ENCODE results near the gene TBCD.

Gene TBCD

DNA sequence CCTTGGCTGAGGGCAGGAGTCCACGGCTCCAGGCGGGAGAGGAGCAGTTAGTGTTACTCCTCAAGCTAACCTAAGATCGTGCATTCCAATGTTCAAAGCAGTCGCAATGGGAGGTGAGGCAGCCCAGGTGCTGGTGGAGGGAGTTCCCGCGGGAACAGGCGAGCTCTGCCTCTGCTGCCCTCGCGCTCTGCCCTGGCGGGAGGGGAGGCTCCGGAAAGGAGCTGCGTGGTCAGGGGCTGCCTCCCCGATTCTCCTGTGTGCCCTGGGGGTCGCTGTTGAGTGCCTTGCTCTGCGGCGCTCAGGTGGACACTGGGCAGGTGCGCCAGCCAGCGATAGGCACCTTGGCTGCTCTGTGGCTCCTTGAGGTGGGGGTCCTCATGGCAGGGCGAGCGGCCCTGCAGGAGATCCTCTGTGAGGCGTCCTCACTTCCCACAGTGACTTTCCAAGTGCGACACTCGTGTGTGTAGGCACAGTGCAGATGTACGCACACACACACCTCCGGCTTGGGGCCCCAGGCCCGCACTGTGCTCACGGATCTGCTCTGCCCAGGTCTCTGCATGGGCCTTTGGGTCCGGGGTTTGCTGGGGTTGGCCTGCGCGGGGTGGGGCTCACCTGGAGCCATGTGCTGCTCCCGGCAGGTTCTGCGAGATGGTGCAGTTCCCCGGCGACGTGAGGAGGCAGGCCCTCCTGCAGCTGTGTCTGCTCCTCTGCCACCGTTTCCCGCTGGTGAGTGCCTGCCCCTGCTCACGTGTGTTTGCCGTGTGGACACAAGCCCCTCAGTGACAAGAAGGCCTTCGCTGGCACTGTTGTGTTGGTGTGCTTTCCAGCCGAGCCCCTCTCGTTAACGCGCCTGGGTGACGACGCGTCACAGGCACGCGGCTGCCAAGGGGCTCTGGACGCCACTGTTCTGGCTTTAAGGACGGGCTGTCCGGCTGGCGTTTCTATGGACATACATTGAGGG, 185.8 kb downstream of the TBCD start:
- DNase-seq (ENCODE audit: low read depth in 2 of 2), result no peak

DNA sequence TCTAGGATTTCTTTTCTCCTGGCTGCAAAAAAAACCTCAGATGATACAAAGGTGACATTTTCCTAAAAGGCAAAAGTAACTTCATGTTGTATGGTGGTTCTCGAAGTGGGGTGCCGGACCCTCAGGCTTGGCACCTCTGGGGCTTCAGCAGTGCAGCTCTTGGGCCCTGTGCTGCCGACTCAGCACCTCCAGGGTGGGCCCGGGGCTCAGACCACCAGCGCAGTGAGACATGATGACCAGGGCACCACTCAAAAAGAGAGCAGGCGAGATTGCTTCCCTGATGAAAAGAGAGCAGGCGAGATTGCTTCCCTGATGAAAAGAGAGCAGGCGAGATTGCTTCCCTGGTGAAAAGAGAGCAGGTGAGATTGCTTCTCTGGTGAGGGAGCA, 186.6 kb downstream of the TBCD start:
- DNase-seq (ENCODE audit: low read depth in 2 of 2), result no peak

DNA sequence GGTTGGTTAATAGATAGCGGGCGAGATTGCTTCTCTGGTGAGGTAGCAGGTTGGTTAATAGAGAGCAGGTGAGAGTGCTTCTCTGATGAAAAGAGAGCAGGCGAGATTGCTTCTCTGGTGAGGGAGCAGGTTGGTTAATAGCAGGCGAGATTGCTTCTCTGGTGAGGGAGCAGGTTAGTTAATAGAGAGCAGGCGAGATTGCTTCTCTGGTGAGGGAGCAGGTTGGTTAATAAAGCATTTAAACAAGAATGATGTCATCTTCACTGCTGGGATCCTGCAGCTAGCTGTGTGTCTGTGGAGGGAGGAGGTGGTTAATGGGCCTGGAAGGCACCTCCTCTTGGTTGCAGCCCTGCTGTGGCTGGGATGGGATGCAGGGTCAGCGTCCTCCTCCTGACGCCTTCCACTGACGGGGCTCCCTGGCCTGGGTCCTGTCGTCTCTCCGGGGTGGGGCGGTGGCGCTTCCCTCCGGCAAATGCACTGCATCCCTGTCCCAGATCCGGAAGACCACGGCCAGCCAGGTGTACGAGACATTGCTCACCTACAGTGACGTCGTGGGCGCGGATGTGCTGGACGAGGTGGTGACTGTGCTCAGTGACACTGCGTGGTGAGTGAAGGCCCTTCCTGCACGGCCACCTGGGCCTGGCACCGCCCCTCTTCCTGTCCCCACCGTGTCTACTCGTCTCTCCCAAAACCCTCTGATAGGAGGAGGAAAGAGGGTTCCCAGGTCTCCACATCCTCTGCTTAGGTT, 187.2 kb downstream of the TBCD start:
- no peak for DNase-seq (ENCODE audit: low read depth in 2 of 2)

DNA sequence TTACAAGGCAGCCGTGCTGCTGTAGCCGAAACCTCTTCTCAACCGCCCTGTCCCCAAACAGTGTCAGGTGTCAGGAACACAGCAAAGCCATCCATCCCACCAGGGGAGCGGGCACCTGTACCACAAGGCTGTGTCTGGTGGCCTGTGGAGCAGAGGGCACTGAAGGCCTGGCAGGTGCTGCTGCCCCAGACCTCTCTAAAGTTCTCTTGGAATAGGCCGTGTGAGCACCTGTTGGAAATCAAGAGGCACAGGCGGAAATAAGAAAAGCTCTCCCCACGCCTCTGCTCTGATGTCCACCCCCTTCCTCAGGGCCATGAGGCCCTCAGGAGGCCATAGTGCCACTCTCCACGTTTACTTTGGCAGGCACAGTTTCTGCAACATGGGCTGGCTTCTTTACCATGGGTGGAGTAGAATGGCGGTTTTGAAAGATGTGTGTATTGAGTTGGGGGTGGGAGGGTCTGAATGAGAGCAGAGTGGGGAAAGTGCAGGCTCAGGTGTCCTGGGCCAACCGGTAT, 187.8 kb downstream of the TBCD start:
- no peak for DNase-seq (ENCODE audit: low read depth in 2 of 2)

DNA sequence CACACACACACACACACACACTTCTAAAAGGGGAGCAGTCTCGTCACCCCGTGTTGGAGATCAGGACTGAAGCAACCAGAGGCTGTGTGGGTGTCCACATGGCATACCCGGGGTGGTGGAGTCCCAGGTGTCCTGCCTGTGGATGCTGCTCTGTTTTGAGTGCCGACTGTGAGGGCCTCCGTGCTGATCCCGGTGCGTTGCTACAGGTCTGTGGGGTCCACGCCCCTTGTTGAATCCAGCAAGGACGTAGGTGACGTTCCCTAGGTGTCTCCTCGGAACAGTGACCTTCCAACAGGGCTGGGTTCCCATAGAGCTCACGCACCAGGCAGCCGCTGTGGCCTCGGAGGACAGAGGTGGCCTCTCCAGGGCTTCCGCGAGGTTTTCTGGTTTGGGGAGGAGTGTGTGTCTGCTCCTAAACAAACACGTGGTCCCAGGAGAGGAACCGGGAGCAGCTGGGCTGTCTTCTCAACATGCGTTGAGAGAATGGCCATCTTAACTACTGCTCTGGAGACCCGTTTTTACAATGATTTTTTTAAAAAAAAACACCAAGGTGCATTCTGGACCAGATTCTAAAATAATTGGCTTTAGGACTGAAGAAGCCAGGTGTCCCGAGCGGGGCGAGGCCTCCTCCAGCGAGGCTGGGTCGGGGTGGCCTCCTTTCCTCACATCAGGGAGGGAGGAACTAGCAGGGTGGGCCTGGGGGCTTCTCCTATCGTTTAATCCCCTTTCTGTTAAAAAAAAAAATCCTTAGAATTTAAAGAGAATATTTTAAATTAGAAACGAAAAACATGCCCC, 188.6 kb downstream of the TBCD start:
- DNase-seq (ENCODE audit: low read depth in 2 of 2), result no peak

DNA sequence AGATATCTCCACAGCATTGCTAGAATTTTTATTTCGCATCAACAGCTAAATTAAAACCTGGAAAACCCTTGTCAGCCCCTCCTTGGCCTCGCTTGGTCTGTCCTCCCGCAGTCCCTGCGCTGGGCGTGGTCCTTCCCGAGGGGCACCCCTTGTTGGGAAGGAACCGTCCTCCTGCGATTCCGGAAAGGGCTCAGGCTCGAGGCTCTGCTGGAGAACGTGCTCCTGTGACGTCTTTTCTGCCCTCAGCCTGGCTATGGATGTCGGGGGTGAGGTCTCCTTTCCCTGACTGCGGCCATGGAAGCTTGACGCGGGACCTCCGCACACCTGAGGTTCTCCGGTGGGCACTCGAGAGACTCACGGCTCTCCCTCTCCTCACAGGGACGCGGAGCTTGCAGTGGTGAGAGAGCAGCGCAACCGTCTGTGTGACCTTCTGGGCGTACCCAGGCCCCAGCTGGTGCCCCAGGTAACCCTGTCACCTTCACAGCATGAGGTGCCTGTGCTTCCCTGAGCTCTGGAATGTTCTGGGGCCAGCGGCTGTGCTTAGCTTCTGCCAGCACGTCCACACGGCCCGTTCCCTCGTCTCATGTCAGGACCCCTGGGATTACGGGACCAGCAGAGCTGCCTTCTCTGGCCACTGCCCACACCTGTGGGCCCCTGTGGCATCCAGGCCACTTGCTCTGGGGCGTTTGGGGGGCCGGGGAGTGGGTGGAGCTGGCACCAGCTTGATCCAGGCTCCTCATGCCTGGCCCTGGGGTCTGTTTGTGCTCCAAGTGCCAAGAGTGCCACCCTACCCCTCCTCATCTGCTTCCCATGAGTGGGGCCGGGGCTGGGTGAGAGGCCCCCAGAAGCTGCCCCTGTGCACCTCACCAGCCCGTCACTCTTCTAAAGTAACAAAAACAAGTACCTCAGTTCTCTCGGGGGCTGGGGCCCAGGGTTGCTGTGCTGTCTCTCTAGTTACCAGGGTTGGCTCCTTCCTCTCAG, 189.4 kb downstream of the TBCD start:
- no peak for DNase-seq (ENCODE audit: low read depth in 2 of 2)

DNA sequence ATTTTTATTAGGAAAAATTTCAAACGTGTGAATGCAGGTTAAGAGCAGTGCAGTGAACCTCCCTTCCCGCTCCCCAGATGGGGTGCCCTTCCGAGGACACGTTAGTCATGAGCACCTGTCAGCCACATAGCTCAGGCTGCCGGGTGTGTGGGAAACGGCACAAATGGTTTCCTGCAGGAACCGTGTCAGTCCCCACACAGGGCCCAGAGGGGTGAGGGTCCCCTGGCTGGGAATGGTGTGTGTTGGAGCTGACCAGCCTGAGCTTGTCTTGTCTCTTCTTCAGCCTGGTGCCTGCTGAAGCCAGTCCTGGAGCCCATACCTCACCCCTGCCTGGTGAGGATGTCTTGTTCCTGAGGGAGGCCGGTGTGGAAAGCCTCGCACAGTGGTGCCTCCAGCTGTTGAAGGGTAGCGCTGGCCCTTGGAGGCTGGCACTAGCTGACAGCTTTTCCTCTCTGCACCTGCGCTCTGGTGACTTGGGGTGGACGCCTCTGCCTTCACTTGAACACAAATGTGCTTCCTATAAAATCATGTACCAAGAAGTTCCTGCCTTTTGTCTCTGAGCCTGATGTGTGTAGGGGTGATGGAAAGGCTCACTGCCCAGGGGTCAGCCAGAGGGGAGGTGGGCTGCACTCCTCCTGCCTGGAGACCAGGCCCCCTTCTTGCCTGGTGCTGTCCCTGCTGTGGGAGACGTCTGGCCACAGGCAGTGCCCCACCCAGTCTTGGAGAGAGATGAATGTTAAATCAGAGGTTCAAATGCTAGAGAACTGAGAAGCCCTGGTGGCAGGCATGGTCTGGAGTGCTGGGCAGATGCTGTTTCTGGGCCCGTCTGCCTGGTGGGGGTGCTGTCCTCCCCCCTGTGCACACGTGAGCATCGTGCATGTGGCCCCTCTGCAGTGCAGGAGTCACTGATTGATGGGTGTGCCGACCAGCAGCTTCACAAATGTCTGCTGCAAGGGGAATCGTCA, 190.6 kb downstream of the TBCD start:
- DNase-seq (ENCODE audit: low read depth in 2 of 2), result no peak

DNA sequence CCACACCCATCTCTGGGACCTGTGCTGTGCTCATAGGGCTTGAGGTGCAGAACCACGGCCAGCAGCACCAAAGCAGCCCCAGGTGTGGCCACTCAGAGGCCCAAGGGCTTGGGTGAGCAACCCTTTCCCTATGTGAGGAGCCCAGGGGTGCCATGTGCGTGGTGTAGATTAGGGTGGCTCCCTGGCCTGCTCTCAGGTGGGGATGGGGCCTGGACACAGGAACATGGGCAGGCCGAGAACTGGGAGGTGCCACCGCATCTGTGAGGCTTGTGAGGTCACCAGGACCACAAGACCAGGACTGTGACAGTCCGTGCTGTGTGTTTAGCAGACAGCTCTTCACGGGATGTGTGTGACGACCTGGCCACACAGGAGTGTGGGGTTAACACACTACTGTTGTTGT, 191.5 kb downstream of the TBCD start:
- DNase-seq (ENCODE audit: low read depth in 2 of 2), result no peak

DNA sequence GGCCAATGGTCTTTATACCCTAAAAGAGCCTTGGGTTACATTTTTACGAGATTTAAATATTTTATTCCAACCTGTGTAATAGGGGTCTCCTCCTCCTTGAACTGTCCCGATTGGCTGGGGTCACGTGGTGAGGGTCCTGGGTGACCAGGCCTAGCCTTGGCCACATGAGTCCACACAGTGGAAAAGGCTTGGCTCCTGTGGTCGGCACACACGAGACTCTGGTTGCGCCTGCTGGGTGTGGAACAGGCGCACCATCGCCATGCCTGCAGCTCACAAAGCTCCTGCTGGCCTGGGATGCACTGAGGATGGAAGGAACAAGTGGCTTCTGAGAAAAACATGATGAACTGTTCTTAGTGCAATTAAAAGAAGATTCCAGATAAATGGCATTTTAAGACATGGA, 191.9 kb downstream of the TBCD start:
- no peak for DNase-seq (ENCODE audit: low read depth in 2 of 2)

DNA sequence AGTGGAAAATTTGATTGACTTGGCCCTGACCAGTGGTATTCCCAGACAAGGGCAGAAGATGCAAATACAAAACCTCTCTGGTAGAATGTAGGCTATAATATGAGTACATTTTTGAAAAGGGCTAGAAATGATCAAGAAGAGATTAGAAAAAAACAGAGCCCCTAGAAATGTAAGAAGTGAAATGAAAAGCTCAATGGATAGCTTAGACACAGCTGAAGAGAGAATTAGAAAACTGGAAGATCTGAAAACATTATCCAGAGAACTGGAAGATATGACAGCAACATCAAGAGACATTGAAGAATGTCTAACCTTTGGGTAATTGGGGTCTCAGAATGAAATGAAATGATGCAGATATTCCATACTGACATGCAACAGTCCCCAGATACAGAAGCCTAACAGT, 193.1 kb downstream of the TBCD start:
- no peak for DNase-seq (ENCODE audit: low read depth in 2 of 2)

DNA sequence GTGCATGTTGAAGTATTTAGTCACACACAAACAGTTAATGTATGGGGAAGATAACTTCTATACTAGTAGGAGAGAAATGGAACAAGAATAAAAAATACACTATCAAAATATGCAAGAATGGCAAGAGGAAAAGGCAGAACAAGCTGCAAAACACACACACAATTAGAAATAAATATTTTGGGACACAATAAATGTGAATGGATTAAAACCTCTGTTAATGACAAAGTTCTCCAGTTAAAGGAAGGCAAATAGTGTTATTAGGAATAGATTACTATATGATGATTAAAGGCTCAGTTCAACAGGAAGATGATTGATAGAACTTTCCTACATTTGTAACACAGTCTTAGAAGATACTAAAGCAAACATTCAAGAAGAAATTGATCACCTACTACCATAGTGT, 194.2 kb downstream of the TBCD start:
- DNase-seq (ENCODE audit: low read depth in 2 of 2), result no peak

DNA sequence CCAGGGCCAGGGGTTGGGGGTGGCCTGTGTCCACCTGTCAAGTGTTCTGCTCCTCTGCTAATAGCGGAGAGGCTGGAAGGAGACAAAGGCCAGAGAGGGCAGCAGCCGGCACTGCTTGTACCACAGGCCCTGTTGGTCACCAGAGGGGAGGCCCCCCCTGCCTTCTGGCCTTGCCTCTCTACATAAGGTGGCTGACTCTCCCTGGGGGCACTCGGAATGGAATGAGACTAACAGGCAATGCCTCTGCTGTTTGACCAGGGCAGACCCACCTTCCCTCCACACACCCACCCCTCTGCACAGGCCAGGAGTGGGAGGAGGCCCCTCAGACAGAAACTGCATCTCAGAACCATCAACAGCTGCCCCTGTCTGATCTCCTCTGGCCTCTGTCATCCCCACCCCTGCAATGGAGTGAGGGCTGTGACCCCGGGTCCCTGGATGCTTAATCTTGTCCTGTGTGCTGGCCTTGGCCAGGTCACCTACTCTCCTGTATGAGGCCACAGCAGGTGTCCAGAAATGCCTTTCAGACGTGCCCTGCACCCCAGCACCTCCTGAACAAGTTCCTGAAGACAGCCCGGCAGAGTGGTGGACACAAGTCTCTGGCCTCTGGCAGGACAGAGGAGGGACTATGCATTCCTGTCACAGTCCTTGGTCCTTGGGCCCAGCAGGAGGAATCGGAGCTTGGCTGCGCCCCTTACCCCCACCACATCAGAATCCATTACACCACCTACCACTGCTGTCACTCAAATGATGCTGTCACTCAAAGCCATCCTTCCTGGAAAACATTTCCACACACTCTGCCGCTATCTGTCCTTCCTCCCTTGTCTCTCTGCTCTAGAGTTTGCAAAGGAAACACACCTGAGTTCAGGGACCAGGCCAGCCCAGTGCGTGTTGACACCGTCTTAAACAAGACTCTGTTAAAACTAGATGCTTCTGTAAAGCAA, 195.5 kb downstream of the TBCD start:
- no peak for DNase-seq (ENCODE audit: low read depth in 2 of 2)

DNA sequence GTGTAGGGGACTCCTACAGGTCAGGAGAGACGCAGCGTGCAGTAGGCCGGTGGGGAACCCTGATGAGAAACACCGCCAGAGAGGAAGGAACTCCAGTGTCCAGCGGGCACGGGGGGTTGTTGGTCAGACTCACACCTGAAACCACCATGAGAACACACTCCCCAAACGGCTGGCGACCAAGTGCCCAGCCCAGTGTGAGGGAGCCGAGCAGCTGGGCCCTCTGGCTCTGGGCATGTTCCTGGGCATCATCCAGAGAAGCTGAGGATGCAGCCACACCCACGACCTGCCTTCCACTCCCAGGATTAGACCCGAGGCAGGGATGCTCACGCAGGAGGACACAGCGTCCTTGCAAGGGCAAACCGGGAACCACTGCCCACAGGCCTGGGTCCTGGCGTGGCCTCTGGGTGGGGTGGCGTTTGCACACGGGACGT, 196.2 kb downstream of the TBCD start:
- DNase-seq (ENCODE audit: low read depth in 2 of 2), result no peak

DNA sequence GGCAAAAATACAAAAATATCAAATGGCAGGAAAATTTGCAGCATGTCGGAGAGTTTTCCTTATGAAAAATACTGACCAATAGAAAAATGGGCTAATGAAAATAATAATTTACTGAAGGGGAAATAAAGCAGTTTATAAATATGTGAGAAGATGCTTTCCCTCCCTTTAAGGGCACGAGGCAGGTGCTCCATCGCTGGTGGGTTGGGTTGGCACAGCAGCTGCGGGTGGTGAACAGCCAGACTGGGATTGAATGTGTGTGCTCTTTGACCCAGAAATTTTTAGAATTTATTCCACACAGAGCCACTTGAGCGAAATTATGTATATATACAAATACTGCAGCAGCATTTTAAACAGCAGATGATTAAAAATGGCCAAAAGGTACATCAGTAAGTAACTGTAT, 197.1 kb downstream of the TBCD start:
- DNase-seq (ENCODE audit: low read depth in 2 of 2), result no peak

DNA sequence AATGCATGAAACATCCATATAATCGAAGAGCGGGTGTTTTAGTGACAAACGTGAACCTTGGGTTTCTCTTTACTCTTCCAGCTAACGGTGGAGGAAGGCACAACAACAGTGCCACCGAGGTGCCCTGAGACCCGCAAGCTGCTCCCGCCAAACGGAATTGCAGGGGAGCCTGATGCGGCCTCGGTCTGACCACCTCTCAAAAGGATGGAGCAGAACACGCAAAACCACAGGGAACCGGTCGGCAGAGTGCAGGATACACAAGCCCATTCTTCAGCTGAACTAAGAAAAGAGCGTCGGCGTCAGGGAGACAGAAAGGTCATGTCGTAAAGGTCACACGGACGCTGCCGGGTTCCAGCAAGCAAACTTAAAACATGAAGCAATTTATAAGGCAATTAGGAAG, 197.5 kb downstream of the TBCD start:
- DNase-seq (ENCODE audit: low read depth in 2 of 2), result no peak

DNA sequence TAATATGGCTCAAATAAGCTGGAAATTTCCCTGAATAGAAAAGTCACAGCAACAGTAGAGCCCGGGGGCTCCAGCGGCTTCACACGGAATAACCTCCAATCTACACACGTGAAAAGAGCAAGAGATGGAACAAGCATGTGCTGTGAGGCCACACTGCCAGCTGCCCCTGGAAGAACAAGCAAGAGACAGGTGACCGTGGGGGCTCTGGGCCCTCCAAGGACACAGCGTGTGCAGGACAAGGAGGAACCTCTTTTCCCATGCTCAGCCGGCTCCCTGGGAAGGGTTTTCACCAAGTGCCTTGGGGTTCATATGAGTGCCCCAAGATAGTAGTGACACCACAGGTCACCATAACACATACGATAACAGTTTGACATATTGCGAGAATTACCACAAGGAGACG, 198.1 kb downstream of the TBCD start:
- no peak for DNase-seq (ENCODE audit: low read depth in 2 of 2)

DNA sequence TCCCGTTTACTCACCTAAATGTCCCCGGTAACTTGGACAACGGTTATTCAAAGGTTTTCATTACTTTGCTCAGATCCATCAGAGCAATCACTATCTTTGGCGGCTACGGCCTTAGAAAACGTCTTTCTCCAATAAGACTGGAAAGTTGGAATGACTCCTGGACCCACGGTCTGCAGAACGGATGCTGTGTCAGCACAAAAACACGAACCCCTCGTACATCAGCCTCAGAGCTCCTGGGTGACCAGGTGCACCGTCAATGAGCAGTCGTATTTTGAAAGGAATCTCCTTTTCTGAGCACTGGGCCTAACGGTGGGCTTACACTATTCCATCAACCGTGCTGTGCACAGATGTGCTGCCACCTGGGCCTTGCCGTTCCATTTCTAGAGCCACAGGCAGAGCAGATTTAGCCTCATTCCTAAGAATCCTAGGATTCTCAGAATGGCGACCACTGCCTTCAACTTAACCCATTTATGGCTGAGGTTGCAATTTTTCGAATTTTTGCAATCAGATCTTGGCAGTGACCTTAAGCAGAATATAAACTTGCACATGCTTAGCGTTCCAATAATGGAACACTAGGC, 198.7 kb downstream of the TBCD start:
- DNase-seq (ENCODE audit: low read depth in 2 of 2), result no peak

DNA sequence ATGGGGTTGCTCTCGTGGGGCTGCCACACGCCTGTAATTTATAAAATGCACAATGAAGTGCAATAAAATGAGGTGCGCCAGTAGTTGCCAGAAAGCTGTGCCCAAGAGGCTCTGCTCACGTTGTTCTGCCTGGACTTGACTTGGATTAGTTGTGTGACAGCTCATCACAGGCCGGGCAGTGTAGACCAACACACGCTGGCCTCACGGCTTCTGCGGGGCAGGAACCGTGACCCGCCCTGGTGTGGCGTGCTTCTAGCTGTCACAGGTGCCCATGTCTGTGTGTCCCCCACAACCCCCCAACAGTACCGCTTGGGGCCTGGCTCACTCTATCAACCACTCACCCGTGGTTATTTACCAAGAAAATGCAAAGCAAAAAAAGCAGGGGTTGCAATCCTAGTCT, 200.2 kb downstream of the TBCD start:
- DNase-seq (ENCODE audit: low read depth in 2 of 2), result no peak
